Gastroesophageal sphincter (tissue), 4 donors: ENCODE results near the gene NKAIN2. TPM values are rescaled to one million over a fixed set of nuclear protein-coding genes. Genes with fewer than 3 reads are reported as not detected.

ENCODE experiments used
- ATAC-seq: fragments of 150-250 bp; one replicate; pipeline ENCODE4 v1.9.1; 2016; ENCODE audit warnings: mild to moderate bottlenecking, moderate library complexity
- H3K27ac ChIP-seq, 4 donors: fragments of 200-600 bp; sonication (generic) in 3 of 4; 1 replicate in 3 of 4; 2 replicates in 1 of 4; pipeline ENCODE4 v1.5.1; 2016 to 2019
- H3K27me3 ChIP-seq: fragments of 200-600 bp; sonication (generic); one replicate; pipeline ENCODE4 v1.5.1; 2019
- H3K36me3 ChIP-seq, 2 donors: fragments of 200-600 bp; sonication (generic); one replicate each; pipeline ENCODE4 v1.5.1; 2019; ENCODE audit warnings: control low read depth in 1 of 2
- H3K4me1 ChIP-seq, 3 donors: fragments of 200-600 bp; sonication (generic); 1 replicate in 2 of 3; 2 replicates in 1 of 3; pipeline ENCODE4 v1.5.1; 2016 to 2019; ENCODE audit warnings: control low read depth in 2 of 3
- H3K4me3 ChIP-seq, 2 donors: fragments of 200-600 bp; sonication (generic); one replicate each; pipeline ENCODE4 v1.5.1; 2019; ENCODE audit warnings: mild to moderate bottlenecking in 1 of 2, moderate library complexity in 1 of 2
- H3K9me3 ChIP-seq, 3 donors: fragments of 200-600 bp; sonication (generic); one replicate each; pipeline ENCODE4 v1.5.1; 2017 to 2019; ENCODE audit warnings: control low read depth in 2 of 3
- CTCF ChIP-seq, 4 experiments: fragments of 200-600 bp in 2 of 4; fragments of 450-650 bp in 2 of 4; sonication (generic) in 1 of 4; IDR thresholded peaks; one replicate each; pipeline ENCODE4 v1.5.1; 2017 to 2019; ENCODE audit warnings: antibody characterized with exemption in 4 of 4, mild to moderate bottlenecking in 2 of 4, moderate library complexity in 2 of 4
- EP300 ChIP-seq: sonication (generic); formaldehyde crosslinking; IDR thresholded peaks from one replicate; pipeline ENCODE4 v1.6.1; 2017; ENCODE audit warnings: antibody characterized with exemption, mild to moderate bottlenecking
- POLR2A ChIP-seq, 2 donors: fragments of 450-650 bp; IDR thresholded peaks; one replicate each; pipeline ENCODE4 v1.6.1; 2017; ENCODE audit warnings: antibody characterized with exemption in 2 of 2, mild to moderate bottlenecking in 2 of 2, moderate library complexity in 1 of 2
- POLR2AphosphoS5 ChIP-seq: sonication (generic); formaldehyde crosslinking; IDR thresholded peaks from one replicate; pipeline ENCODE4 v1.6.1; 2017; ENCODE audit warnings: antibody characterized with exemption
- WGBS, 2 donors: methylation state at CpG; one replicate each; pipeline ENCODE4 v1.1.5; 2018; ENCODE audit warnings: low coverage in 1 of 2; 5-methylcytosine and 5-hydroxymethylcytosine counted together
- total RNA-seq, 4 donors: library from RNA; depleted of rRNA; stranded (reverse); fragments of >200 nt; gene quantifications; one replicate each; pipeline ENCODE4 v1.1.0, GENCODE V29; 2016

The NKAIN2 gene
- total RNA-seq, 4 donors from 2014 or later = 0.23 to 3.2 TPM; not detected in 2

GRCh38 chr6:124819346-124819745 is 1015.7 kb downstream of the NKAIN2 start:
- Histone ChIP-seq H3K9me3 (no peaks in the 10 kb centered on the region), H3K4me1 (peaks cover 0 to 18% (median 0%) of the 10 kb centered on the region in 3 donors), H3K27ac (no peak overlapping the region), H3K36me3 (no peaks in the 10 kb centered on the region), H3K4me3 (no peak overlapping the region), H3K27me3 (no peaks in the 10 kb centered on the region)
- WGBS, 2 donors = 66 to 79% methylated on average over 4 of the region's 4 CpGs
- no peak for TF ChIP-seq POLR2AphosphoS5
- TF ChIP-seq EP300 = no peak
- no peak for TF ChIP-seq CTCF (IDR thresholded peaks at IDR 0.05)
- TF ChIP-seq POLR2A (IDR thresholded peaks at IDR 0.05) = no peak
- no peak for ATAC-seq

GRCh38 chr6:124822204-124822613 is 1018.5 kb downstream of the NKAIN2 start:
- Histone ChIP-seq H3K36me3 (no peaks in the 10 kb centered on the region), H3K4me3 (no peak overlapping the region), H3K27me3 (no peaks in the 10 kb centered on the region), H3K4me1 (peaks cover 0 to 20% (median 0%) of the 10 kb centered on the region in 3 donors), H3K27ac (no peak overlapping the region), H3K9me3 (no peaks in the 10 kb centered on the region)
- TF ChIP-seq EP300 (no peak), POLR2A (IDR thresholded peaks at IDR 0.05) (no peak), POLR2AphosphoS5 (no peak), CTCF (IDR thresholded peaks at IDR 0.05) (no peak)
- ATAC-seq = no peak

- Histone ChIP-seq H3K27ac (no peak overlapping the region), H3K4me3 (no peak overlapping the region), H3K4me1 (peaks cover 0 to 20% (median 0%) of the 10 kb centered on the region in 3 donors), H3K36me3 (no peaks in the 10 kb centered on the region), H3K27me3 (no peaks in the 10 kb centered on the region), H3K9me3 (no peaks in the 10 kb centered on the region)
- ATAC-seq = no peak
- TF ChIP-seq POLR2A (IDR thresholded peaks at IDR 0.05) = no peak
- TF ChIP-seq EP300 = no peak
- no peak for TF ChIP-seq POLR2AphosphoS5
- TF ChIP-seq CTCF (IDR thresholded peaks at IDR 0.05) = no peak
- 60 to 78% methylated on average over 3 of the region's 3 CpGs for WGBS, 2 donors
Measured at GRCh38 chr6:124822721-124823120, 1019.1 kb downstream of the NKAIN2 start.

GRCh38 chr6:124823240-124824111 is 1019.8 kb downstream of the NKAIN2 start:
- TF ChIP-seq POLR2A (IDR thresholded peaks at IDR 0.05) = no peak
- TF ChIP-seq CTCF (IDR thresholded peaks at IDR 0.05) = no peak
- TF ChIP-seq POLR2AphosphoS5 = no peak
- no peak for TF ChIP-seq EP300
- no peak overlapping the region for H3K27ac ChIP-seq
- no peaks in the 10 kb centered on the region for H3K36me3 ChIP-seq
- H3K9me3 ChIP-seq = no peaks in the 10 kb centered on the region
- no peaks in the 10 kb centered on the region for H3K27me3 ChIP-seq
- peaks cover 0 to 20% (median 0%) of the 10 kb centered on the region in 3 donors for H3K4me1 ChIP-seq
- no peak for ATAC-seq
- H3K4me3 ChIP-seq = no peak overlapping the region
- 24 to 34% methylated on average over 12 to 14 of the region's 14 CpGs for WGBS, 2 donors

GRCh38 chr6:124825564-124825963 is 1021.9 kb downstream of the NKAIN2 start:
- 90 to 95% methylated on average over 2 of the region's 2 CpGs for WGBS, 2 donors
- no peaks in the 10 kb centered on the region for H3K36me3 ChIP-seq
- no peak for ATAC-seq

More at GRCh38 chr6:124825564-124825963, 1021.9 kb downstream of the NKAIN2 start:
- H3K27me3 ChIP-seq = no peaks in the 10 kb centered on the region
- TF ChIP-seq POLR2AphosphoS5 = no peak
- TF ChIP-seq CTCF (IDR thresholded peaks at IDR 0.05) = no peak
- TF ChIP-seq EP300 = no peak
- no peak for TF ChIP-seq POLR2A (IDR thresholded peaks at IDR 0.05)
- H3K4me1 ChIP-seq = peaks cover 0 to 20% (median 0%) of the 10 kb centered on the region in 3 donors
- H3K9me3 ChIP-seq = no peaks in the 10 kb centered on the region
- no peak overlapping the region for H3K27ac ChIP-seq
- no peak overlapping the region for H3K4me3 ChIP-seq
